Left ventricle myocardium inferior (tissue), 1 donor: ENCODE data around the gene DDAH1. TPM values are rescaled to one million over a fixed set of nuclear protein-coding genes. Genes with fewer than 3 reads are reported as not detected.

Experiments
- DNase-seq: peaks from one replicate; pipeline ENCODE4 v3.0.0-alpha.2; 2020
- H3K27ac ChIP-seq: fragments of 200-600 bp; replicated peaks from 2 replicates; pipeline ENCODE4 v1.8.0; 2021
- H3K27me3 ChIP-seq: fragments of 200-600 bp; 2 replicates; pipeline ENCODE4 v1.8.0; 2021; ENCODE audit warnings: low read depth
- H3K36me3 ChIP-seq: fragments of 200-600 bp; 2 replicates; pipeline ENCODE4 v1.8.0; 2021
- H3K4me1 ChIP-seq: fragments of 200-600 bp; 2 replicates; pipeline ENCODE4 v1.8.0; 2021
- H3K4me3 ChIP-seq: fragments of 200-600 bp; 2 replicates; pipeline ENCODE4 v1.8.0; 2021; ENCODE audit warnings: mild to moderate bottlenecking, moderate library complexity
- H3K9me3 ChIP-seq: fragments of 200-600 bp; replicated peaks from 2 replicates; pipeline ENCODE4 v1.8.0; 2021
- intact Hi-C: fragments of 100-400 bp; cut with micrococcal nuclease; formaldehyde crosslinking; loops from one replicate; pipeline ENCODE4 v1.11.0; 2022
- total RNA-seq: library from RNA; stranded (reverse); fragmentation: NEBNext Ultra II Directional; extraction: Animal tissue kit (Norgen Biotek cat#: 25700); gene quantifications from one replicate; pipeline ENCODE4 v1.2.1, GENCODE V29; 2021
- TF ChIP-seq, protein P1 (sequence below): fragments of 200-600 bp; IDR thresholded peaks from 2 replicates; pipeline ENCODE4 v1.8.0; 2021; ENCODE audit warnings: antibody characterized with exemption, mild to moderate bottlenecking, borderline replicate concordance
- donor health status: DM: no; HTN: yes; CAD: no; lungs with severe emphysema.

DDAH1 gene
- total RNA-seq, 1 donor from 2014 or later = 10.1 TPM

DNA sequence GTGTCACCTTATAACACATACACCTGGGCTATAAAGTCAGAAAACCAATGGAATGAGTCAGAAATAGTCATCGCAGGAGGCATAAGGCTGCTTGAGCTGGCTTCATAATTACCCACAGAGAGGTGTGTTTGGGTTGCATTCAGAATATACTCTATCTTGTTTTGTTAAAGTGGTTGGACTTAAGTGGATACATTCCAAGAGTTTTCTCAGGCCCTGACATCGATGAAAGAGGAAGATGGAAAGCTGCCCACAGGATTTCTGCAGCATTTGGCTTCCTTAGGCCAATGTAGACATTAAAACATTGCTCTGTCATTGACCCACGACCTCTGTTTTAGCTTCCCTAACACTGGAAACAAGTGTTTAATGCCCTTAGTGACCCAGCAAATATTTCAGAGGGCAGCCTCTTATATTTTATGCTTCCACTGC, 169.9 kb downstream of the DDAH1 start:
- Histone ChIP-seq H3K27me3 (no peaks in the 10 kb centered on the region), H3K4me1 (peaks cover 24% of the 10 kb centered on the region), H3K9me3 (no peaks in the 10 kb centered on the region), H3K4me3 (no peak overlapping the region), H3K36me3 (no peaks in the 10 kb centered on the region), H3K27ac (no peak overlapping the region)
- no peak for DNase-seq
- intact Hi-C loops = no loop called here
- TF ChIP-seq, protein P1, sequence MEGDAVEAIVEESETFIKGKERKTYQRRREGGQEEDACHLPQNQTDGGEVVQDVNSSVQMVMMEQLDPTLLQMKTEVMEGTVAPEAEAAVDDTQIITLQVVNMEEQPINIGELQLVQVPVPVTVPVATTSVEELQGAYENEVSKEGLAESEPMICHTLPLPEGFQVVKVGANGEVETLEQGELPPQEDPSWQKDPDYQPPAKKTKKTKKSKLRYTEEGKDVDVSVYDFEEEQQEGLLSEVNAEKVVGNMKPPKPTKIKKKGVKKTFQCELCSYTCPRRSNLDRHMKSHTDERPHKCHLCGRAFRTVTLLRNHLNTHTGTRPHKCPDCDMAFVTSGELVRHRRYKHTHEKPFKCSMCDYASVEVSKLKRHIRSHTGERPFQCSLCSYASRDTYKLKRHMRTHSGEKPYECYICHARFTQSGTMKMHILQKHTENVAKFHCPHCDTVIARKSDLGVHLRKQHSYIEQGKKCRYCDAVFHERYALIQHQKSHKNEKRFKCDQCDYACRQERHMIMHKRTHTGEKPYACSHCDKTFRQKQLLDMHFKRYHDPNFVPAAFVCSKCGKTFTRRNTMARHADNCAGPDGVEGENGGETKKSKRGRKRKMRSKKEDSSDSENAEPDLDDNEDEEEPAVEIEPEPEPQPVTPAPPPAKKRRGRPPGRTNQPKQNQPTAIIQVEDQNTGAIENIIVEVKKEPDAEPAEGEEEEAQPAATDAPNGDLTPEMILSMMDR = no peak

DNA sequence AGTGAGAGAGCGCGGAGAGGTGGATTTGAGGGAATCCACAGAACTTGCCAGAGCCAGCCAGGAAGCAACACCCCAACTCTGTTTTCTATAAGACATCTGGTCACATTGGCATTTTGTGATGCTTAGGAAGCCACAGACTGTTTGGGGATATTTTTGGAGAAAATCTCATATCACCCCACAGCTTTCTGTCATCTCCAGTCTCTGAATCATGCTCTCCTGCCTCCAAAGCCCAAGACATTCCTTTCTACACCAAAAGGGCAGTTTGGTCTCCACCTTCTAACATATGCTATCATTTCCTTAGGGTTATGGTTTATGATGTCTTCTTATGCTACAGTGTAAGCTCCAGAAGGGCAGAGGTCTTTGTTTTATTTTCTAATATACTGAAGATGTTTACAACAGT, 174.1 kb downstream of the DDAH1 start:
- TF ChIP-seq, protein P1 = no peak
- Histone ChIP-seq H3K4me1 (peaks cover 8% of the 10 kb centered on the region), H3K27ac (no peak overlapping the region), H3K4me3 (no peak overlapping the region), H3K27me3 (no peaks in the 10 kb centered on the region), H3K9me3 (no peaks in the 10 kb centered on the region), H3K36me3 (no peaks in the 10 kb centered on the region)
- DNase-seq = no peak
- intact Hi-C loops = no loop called here

DNA sequence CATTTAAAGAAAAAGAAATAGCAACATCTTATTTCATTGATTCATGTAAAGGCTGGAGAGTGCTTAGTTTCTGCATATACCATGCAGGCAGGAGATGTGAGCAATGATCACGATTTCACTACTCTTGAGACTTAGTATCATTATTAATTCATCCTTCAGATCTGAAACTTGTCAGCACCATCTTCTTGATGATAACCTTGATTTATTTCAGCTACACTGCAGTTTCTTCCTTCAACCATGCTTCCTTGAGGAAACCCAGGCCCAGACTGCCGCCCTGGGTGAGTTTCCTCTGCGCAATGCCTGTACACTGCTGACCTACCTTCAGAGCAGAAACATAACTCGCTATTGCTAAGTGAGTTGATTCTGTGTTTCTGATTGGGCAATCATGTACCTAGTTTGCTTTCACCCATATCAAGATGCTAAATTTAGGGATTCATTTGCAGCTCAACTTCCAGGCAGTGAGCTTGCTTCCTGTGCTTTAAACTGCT, 175.1 kb downstream of the DDAH1 start:
- Histone ChIP-seq H3K27me3 (no peaks in the 10 kb centered on the region), H3K27ac (peak overlapping the region; percentile 48), H3K4me3 (no peak overlapping the region), H3K36me3 (no peaks in the 10 kb centered on the region), H3K4me1 (peaks cover 8% of the 10 kb centered on the region), H3K9me3 (no peaks in the 10 kb centered on the region)
- DNase-seq = no peak
- intact Hi-C loops = no loop called here
- TF ChIP-seq, protein P1 = no peak

GRCh38 chr1:85289207-85289847, 175.6 kb downstream of the DDAH1 start:
- intact Hi-C loops = no loop called here
- Histone ChIP-seq H3K27ac (no peak overlapping the region), H3K4me3 (no peak overlapping the region), H3K36me3 (no peaks in the 10 kb centered on the region), H3K9me3 (no peaks in the 10 kb centered on the region), H3K4me1 (peaks cover 8% of the 10 kb centered on the region), H3K27me3 (no peaks in the 10 kb centered on the region)
- TF ChIP-seq, protein P1 = no peak
- no peak for DNase-seq

- no peak overlapping the region for H3K4me3 ChIP-seq
- no peak for DNase-seq
- no peaks in the 10 kb centered on the region for H3K9me3 ChIP-seq
- intact Hi-C loops = no loop called here
- no peaks in the 10 kb centered on the region for H3K27me3 ChIP-seq
- TF ChIP-seq, protein P1 = no peak
- no peaks in the 10 kb centered on the region for H3K36me3 ChIP-seq
- peaks cover 8% of the 10 kb centered on the region for H3K4me1 ChIP-seq
- H3K27ac ChIP-seq = no peak overlapping the region
These were observed 180.8 kb downstream of the DDAH1 start for GRCh38 chr1:85284202-85284601.
